DND-41 (cell line): ENCODE data around the gene KRT15.

Experiments
- EZH2 ChIP-seq: IDR thresholded peaks from 3 replicates; pipeline ENCODE4 v1.6.1; 2012; ENCODE audit warnings: borderline replicate concordance, low read depth, mild to moderate bottlenecking, moderate library complexity, low read length, inconsistent platforms; ENCODE audit not compliant: severe bottlenecking
- TF ChIP-seq, protein P1 (sequence below): IDR thresholded peaks from 2 replicates; pipeline ENCODE4 v1.5.1; 2012; ENCODE audit warnings: borderline replicate concordance, low read length, moderate library complexity, mild to moderate bottlenecking; ENCODE audit not compliant: poor library complexity, severe bottlenecking; ENCODE audit errors: extremely low read depth

DNA sequence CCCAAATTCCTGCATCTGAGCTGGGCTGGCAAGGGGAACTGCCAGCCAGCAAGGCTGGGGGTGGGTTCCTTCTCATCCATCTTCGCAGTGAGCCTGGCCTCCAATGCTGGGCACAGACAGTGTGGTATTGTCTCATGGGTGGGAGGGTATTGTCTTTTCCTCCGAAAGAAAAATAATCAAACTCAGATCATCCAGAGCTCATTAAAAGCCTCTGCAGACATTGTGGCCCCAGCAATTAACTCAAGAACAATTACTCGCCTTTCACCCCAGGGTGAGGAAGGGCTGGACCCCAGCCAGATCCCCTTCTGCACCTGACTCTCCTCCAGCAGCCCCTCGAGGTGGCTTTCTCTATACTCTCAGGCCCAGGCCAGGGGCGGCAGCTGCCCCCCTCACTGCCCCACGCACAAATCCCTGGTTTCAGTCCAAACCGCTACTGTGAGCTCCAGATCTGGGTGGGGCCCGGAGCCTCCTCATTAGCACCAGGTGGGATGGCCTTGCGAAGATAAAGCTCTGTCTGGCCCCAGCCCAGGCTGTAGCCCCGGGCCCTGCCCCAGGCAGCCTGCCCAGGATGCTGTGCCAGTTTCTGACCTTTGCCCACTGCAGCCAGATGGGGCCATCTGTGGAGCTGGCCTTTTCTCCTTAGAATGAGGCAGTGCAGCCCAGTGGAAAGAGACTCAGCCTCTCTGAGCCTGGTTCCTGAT, 2.3 kb upstream of the KRT15 start:
- TF ChIP-seq EZH2 = no peak
- TF ChIP-seq, protein P1, sequence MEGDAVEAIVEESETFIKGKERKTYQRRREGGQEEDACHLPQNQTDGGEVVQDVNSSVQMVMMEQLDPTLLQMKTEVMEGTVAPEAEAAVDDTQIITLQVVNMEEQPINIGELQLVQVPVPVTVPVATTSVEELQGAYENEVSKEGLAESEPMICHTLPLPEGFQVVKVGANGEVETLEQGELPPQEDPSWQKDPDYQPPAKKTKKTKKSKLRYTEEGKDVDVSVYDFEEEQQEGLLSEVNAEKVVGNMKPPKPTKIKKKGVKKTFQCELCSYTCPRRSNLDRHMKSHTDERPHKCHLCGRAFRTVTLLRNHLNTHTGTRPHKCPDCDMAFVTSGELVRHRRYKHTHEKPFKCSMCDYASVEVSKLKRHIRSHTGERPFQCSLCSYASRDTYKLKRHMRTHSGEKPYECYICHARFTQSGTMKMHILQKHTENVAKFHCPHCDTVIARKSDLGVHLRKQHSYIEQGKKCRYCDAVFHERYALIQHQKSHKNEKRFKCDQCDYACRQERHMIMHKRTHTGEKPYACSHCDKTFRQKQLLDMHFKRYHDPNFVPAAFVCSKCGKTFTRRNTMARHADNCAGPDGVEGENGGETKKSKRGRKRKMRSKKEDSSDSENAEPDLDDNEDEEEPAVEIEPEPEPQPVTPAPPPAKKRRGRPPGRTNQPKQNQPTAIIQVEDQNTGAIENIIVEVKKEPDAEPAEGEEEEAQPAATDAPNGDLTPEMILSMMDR = no peak
